IMR-90 (cell line): Measurements from ENCODE around the gene KCNJ4. TPM values are rescaled to one million over a fixed set of nuclear protein-coding genes. Genes with fewer than 3 reads are reported as not detected.

ENCODE experiments used
- ATAC-seq: fragments of 200-7000 bp; cut with Tn5 transposase; 2 replicates; pipeline ENCODE4 v1.9.1; 2020; ENCODE audit warnings: low read depth, mild to moderate bottlenecking, moderate library complexity
- BruUV-seq: library from RNA; stranded (reverse); fragments of 400-500 nt; replicated peaks from 2 replicates; lab custom pipeline; 2021; lab: Mats Ljungman, UMichigan
- CTCF ChIA-PET: fragments of 300-600 bp; formaldehyde crosslinking; extraction: SDS; loops from one replicate; lab custom pipeline; 2021; ENCODE audit warnings: antibody characterized with exemption; lab: Yijun Ruan, JAX
- POLR2A ChIA-PET: fragments of 300-600 bp; sonication (Branson Sonifier 250); formaldehyde crosslinking; loops from one replicate; lab custom pipeline; 2022; ENCODE audit warnings: antibody characterized with exemption; ENCODE audit not compliant: unreplicated experiment; lab: Charles Lee
- DNase-seq: peaks from one replicate; pipeline ENCODE4 v3.0.0; 2013
- H2AFZ ChIP-seq: replicated peaks from 2 replicates; pipeline ENCODE3; 2013; ENCODE audit warnings: low read length, mild to moderate bottlenecking; ENCODE audit not compliant: poor library complexity
- H2AK5ac ChIP-seq: 2 replicates; pipeline ENCODE4 v1.6.1; 2013; ENCODE audit warnings: low read depth, low read length, inconsistent platforms
- H2AK9ac ChIP-seq: replicated peaks from 2 replicates; pipeline ENCODE3; 2013; ENCODE audit warnings: mild to moderate bottlenecking, low read depth, low read length, moderate library complexity; ENCODE audit not compliant: poor library complexity
- H2BK120ac ChIP-seq: 2 replicates; pipeline ENCODE4 v1.6.1; 2013; ENCODE audit warnings: low read depth, low read length, inconsistent platforms
- H2BK15ac ChIP-seq: 3 replicates; pipeline ENCODE4 v1.6.1; 2013; ENCODE audit warnings: low read depth, low read length, inconsistent platforms
- H2BK20ac ChIP-seq: 2 replicates; pipeline ENCODE4 v1.6.1; 2013; ENCODE audit warnings: low read depth, mild to moderate bottlenecking, inconsistent platforms, low read length, moderate library complexity
- H2BK5ac ChIP-seq: 2 replicates; pipeline ENCODE4 v1.6.1; 2013; ENCODE audit warnings: mild to moderate bottlenecking, low read depth, low read length, inconsistent platforms; ENCODE audit not compliant: poor library complexity, severe bottlenecking
- H3K14ac ChIP-seq: replicated peaks from 2 replicates; pipeline ENCODE4 v1.6.1; 2013; ENCODE audit warnings: low read depth, low read length, inconsistent platforms
- H3K18ac ChIP-seq: 2 replicates; pipeline ENCODE4 v1.6.1; 2013; ENCODE audit warnings: low read depth, low read length, control low read depth
- H3K23ac ChIP-seq: 2 replicates; pipeline ENCODE4 v1.6.1; 2013; ENCODE audit warnings: low read depth, low read length, inconsistent platforms
- H3K27ac ChIP-seq: 2 replicates; pipeline ENCODE4 v1.5.1; 2013; ENCODE audit warnings: mild to moderate bottlenecking, control low read depth, low read length; ENCODE audit not compliant: insufficient read depth
- H3K27me3 ChIP-seq: 2 replicates; pipeline ENCODE4 v1.6.1; 2013; ENCODE audit warnings: low read length; ENCODE audit not compliant: control insufficient read depth, insufficient read depth
- H3K36me3 ChIP-seq: 2 replicates; pipeline ENCODE4 v1.6.1; 2013; ENCODE audit warnings: low read length, mixed read lengths; ENCODE audit not compliant: control insufficient read depth, insufficient read depth
- H3K4ac ChIP-seq: 2 replicates; pipeline ENCODE4 v1.6.1; 2013; ENCODE audit warnings: low read depth, low read length, inconsistent platforms
- H3K4me1 ChIP-seq: 2 replicates; pipeline ENCODE4 v1.6.1; 2013; ENCODE audit warnings: low read length, mixed read lengths; ENCODE audit not compliant: control insufficient read depth, insufficient read depth
- H3K4me2 ChIP-seq: 2 replicates; pipeline ENCODE4 v1.6.1; 2013; ENCODE audit warnings: low read depth, mild to moderate bottlenecking, control low read depth, low read length, moderate library complexity
- H3K4me3 ChIP-seq: 2 replicates; pipeline ENCODE4 v1.5.1; 2013; ENCODE audit warnings: low read depth, mild to moderate bottlenecking, control low read depth, low read length, moderate library complexity; ENCODE audit not compliant: insufficient read depth
- H3K56ac ChIP-seq: 2 replicates; pipeline ENCODE4 v1.6.1; 2013; ENCODE audit warnings: low read length, inconsistent platforms; ENCODE audit not compliant: insufficient read depth; ENCODE audit errors: extremely low read depth
- H3K79me1 ChIP-seq, 2 experiments: 2 replicates each; pipeline ENCODE4 v1.6.1; 2013; ENCODE audit warnings: low read length in 2 of 2, inconsistent platforms in 1 of 2, low read depth in 1 of 2
- H3K9ac ChIP-seq: 2 replicates; pipeline ENCODE4 v1.6.1; 2013; ENCODE audit warnings: low read depth, low read length, control low read depth
- H3K9me1 ChIP-seq: 2 replicates; pipeline ENCODE4 v1.6.1; 2013; ENCODE audit warnings: low read length, inconsistent platforms; ENCODE audit not compliant: insufficient read depth
- H3K9me3 ChIP-seq: 2 replicates; pipeline ENCODE4 v1.6.1; 2013; ENCODE audit warnings: low read length; ENCODE audit not compliant: control insufficient read depth, insufficient read depth
- H4K20me1 ChIP-seq: 2 replicates; pipeline ENCODE4 v1.6.1; 2013; ENCODE audit warnings: low read length, inconsistent platforms; ENCODE audit not compliant: insufficient read depth
- H4K5ac ChIP-seq: 2 replicates; pipeline ENCODE4 v1.6.1; 2013; ENCODE audit warnings: mild to moderate bottlenecking, low read depth, low read length, control low read depth
- H4K8ac ChIP-seq, 2 experiments: 2 replicates each; pipeline ENCODE4 v1.6.1; 2013; ENCODE audit warnings: low read depth in 2 of 2, low read length in 2 of 2, control low read depth in 1 of 2, inconsistent platforms in 1 of 2
- H4K91ac ChIP-seq: 2 replicates; pipeline ENCODE4 v1.6.1; 2013; ENCODE audit warnings: low read depth, low read length, inconsistent platforms; ENCODE audit not compliant: insufficient read depth
- BHLHE40 ChIP-seq: fragments of 150-350 bp; IDR thresholded peaks from 2 replicates; pipeline ENCODE4 v1.6.1; 2016; ENCODE audit warnings: mild to moderate bottlenecking, low read depth, low read length
- CEBPB ChIP-seq: IDR thresholded peaks from 2 replicates; pipeline ENCODE4 v1.6.1; 2012; ENCODE audit warnings: low read depth, low read length, improper control_type of control experiment
- CHD1 ChIP-seq: IDR thresholded peaks from 2 replicates; pipeline ENCODE4 v1.6.1; 2012; ENCODE audit warnings: low read depth, low read length, improper control_type of control experiment
- FOS ChIP-seq: fragments of 150-350 bp; IDR thresholded peaks from 2 replicates; pipeline ENCODE4 v1.6.1; 2016; ENCODE audit warnings: low read depth, low read length
- MAFK ChIP-seq: IDR thresholded peaks from 2 replicates; pipeline ENCODE4 v1.6.1; 2012; ENCODE audit warnings: low read depth, low read length, improper control_type of control experiment
- MAZ ChIP-seq: IDR thresholded peaks from 2 replicates; pipeline ENCODE4 v1.6.1; 2012; ENCODE audit warnings: low read depth, mild to moderate bottlenecking, low read length, improper control_type of control experiment, moderate library complexity, borderline replicate concordance
- MXI1 ChIP-seq: IDR thresholded peaks from 2 replicates; pipeline ENCODE4 v1.6.1; 2012; ENCODE audit warnings: low read depth, mild to moderate bottlenecking, low read length, moderate library complexity, borderline replicate concordance
- NFE2L2 ChIP-seq: fragments of 150-350 bp; IDR thresholded peaks from 2 replicates; pipeline ENCODE4 v1.6.1; 2016; ENCODE audit warnings: low read depth, mild to moderate bottlenecking, low read length
- POLR2A ChIP-seq: IDR thresholded peaks from 2 replicates; pipeline ENCODE4 v1.6.1; 2012; ENCODE audit warnings: mild to moderate bottlenecking, low read depth, low read length
- RAD21 ChIP-seq: IDR thresholded peaks from 2 replicates; pipeline ENCODE4 v1.6.1; 2012; ENCODE audit warnings: low read length, improper control_type of control experiment
- RCOR1 ChIP-seq: IDR thresholded peaks from 2 replicates; pipeline ENCODE4 v1.6.1; 2012; ENCODE audit warnings: mild to moderate bottlenecking, low read length, improper control_type of control experiment; ENCODE audit not compliant: insufficient replicate concordance
- RFX5 ChIP-seq: IDR thresholded peaks from 2 replicates; pipeline ENCODE4 v1.8.0; 2012; ENCODE audit warnings: low read depth, mild to moderate bottlenecking, low read length, moderate library complexity
- SMC3 ChIP-seq: fragments of 150-350 bp; IDR thresholded peaks from 2 replicates; pipeline ENCODE4 v1.6.1; 2016; ENCODE audit warnings: low read depth, mild to moderate bottlenecking, antibody characterized with exemption, low read length, moderate library complexity
- USF2 ChIP-seq: fragments of 150-350 bp; IDR thresholded peaks from 2 replicates; pipeline ENCODE4 v1.6.1; 2017; ENCODE audit warnings: mild to moderate bottlenecking, antibody characterized with exemption, low read length, low read depth
- WGBS, 2 experiments: methylation state at CpG; one replicate each; pipeline versions ENCODE4 v1.1.5 to v1.1.7; 2013; ENCODE audit warnings: missing lambda C conversion rate in 2 of 2; ENCODE audit not compliant: insufficient read length in 1 of 2; ENCODE audit errors: extremely low coverage in 2 of 2; 5-methylcytosine and 5-hydroxymethylcytosine counted together
- dilution Hi-C: fragments of 300-500 bp; cut with HindIII; formaldehyde crosslinking; loops from one replicate; pipeline ENCODE4 v1.14.3; 2018; ENCODE audit warnings: low sequenced_read_pairs; ENCODE audit not compliant: unreplicated experiment
- in situ Hi-C: fragments of 300-500 bp; cut with MboI; formaldehyde crosslinking; loops from 3 replicates; pipeline ENCODE4 v1.14.3; 2019; ENCODE audit warnings: low sequenced_read_pairs, inconsistent platforms, mixed read lengths
- intact Hi-C: fragments of 100-400 bp; cut with micrococcal nuclease; formaldehyde crosslinking; loops from 2 replicates; pipeline ENCODE4 v1.10.0; 2022
- polyA plus RNA-seq, 3 experiments: library from polyadenylated mRNA; depleted of rRNA; stranded (reverse); fragments of >200 nt; gene quantifications; 2 replicates each; pipeline ENCODE4 v1.2.3, GENCODE V29; 2012; ENCODE audit warnings: low replicate concordance in 1 of 3
- total RNA-seq: library from RNA; depleted of rRNA; stranded (reverse); fragments of >200 nt; gene quantifications from 2 replicates; pipeline ENCODE4 v1.2.3, GENCODE V29; 2012
- TF ChIP-seq, protein P1 (sequence below): fragments of 150-350 bp; IDR thresholded peaks from 2 replicates; pipeline ENCODE4 v1.6.1; 2016; ENCODE audit warnings: low read depth, mild to moderate bottlenecking, low read length, moderate library complexity, borderline replicate concordance
- TF ChIP-seq, protein P2 (sequence below): conservative IDR thresholded peaks from 2 replicates; pipeline ENCODE4 v1.5.1; 2012; ENCODE audit warnings: mild to moderate bottlenecking, low read depth, low read length, improper control_type of control experiment

The KCNJ4 gene
- total and polyA plus RNA-seq, 2 of the 4 experiments (the other 2 are of a cell fraction), result not detected

DNA sequence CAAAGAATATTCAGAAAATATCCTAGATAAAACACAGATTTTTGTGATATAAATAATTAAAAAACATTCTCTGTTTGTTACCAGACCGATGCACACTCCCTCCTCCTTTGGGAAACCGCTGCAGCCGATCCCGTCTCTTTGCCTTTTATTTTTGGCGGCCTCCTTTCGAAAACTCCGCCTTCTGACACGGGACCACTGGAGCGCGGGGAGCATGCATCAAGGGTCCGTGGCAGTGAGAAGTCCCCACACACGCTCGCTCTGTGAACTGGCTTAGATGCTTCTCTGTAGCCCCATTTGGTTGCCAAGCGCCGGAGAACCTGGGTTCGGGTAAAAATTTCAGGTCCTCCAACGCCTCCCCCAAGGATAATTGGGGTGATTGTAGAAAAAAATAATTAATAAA lies 34.1 kb upstream of the KCNJ4 start:
- Histone ChIP-seq H3K36me3 (peaks cover 65% of the 10 kb centered on the region), H3K14ac (no peak overlapping the region), H3K9ac (no peak overlapping the region), H2AK9ac (no peak overlapping the region), H4K91ac (no peak overlapping the region), H4K20me1 (peaks cover 90% of the 10 kb centered on the region), H2BK20ac (no peak overlapping the region), H3K23ac (no peak overlapping the region), H2BK15ac (no peak overlapping the region), H3K4me3 (no peak overlapping the region), H3K27ac (no peak overlapping the region), H4K5ac (no peak overlapping the region), H3K4me1 (peaks cover 24% of the 10 kb centered on the region), H3K4me2 (no peak overlapping the region), H2AK5ac (no peak overlapping the region), H3K56ac (no peak overlapping the region), H3K18ac (no peak overlapping the region), H2AFZ (no peak overlapping the region), H2BK120ac (no peak overlapping the region), H3K9me1 (peaks cover 21% of the 10 kb centered on the region), H3K9me3 (no peaks in the 10 kb centered on the region), H3K27me3 (no peaks in the 10 kb centered on the region), H3K79me1 (peaks cover 46 to 78% of the 10 kb centered on the region in 2 experiments), H4K8ac (no peak overlapping the region), H3K4ac (no peak overlapping the region), H2BK5ac (no peak overlapping the region)
- ChIA-PET CTCF (no interaction called here), POLR2A (no interaction called here)
- ATAC-seq (no peak), DNase-seq (no peak)
- dilution Hi-C loops (no loop called here), in situ Hi-C loops (no loop called here), intact Hi-C loops (no loop called here)
- no peak for TF ChIP-seq RCOR1
- no peak for TF ChIP-seq FOS
- TF ChIP-seq SMC3, result no peak
- no peak for TF ChIP-seq MXI1
- TF ChIP-seq POLR2A, result no peak
- TF ChIP-seq MAZ, result no peak
- TF ChIP-seq RAD21, result no peak
- no peak for TF ChIP-seq RFX5
- TF ChIP-seq MAFK, result no peak
- no peak for TF ChIP-seq NFE2L2
- no peak for TF ChIP-seq CEBPB
- TF ChIP-seq BHLHE40, result no peak
- no peak for TF ChIP-seq USF2
- TF ChIP-seq CHD1, result no peak
- TF ChIP-seq, protein P1, sequence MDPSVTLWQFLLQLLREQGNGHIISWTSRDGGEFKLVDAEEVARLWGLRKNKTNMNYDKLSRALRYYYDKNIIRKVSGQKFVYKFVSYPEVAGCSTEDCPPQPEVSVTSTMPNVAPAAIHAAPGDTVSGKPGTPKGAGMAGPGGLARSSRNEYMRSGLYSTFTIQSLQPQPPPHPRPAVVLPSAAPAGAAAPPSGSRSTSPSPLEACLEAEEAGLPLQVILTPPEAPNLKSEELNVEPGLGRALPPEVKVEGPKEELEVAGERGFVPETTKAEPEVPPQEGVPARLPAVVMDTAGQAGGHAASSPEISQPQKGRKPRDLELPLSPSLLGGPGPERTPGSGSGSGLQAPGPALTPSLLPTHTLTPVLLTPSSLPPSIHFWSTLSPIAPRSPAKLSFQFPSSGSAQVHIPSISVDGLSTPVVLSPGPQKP, result no peak
- TF ChIP-seq, protein P2, sequence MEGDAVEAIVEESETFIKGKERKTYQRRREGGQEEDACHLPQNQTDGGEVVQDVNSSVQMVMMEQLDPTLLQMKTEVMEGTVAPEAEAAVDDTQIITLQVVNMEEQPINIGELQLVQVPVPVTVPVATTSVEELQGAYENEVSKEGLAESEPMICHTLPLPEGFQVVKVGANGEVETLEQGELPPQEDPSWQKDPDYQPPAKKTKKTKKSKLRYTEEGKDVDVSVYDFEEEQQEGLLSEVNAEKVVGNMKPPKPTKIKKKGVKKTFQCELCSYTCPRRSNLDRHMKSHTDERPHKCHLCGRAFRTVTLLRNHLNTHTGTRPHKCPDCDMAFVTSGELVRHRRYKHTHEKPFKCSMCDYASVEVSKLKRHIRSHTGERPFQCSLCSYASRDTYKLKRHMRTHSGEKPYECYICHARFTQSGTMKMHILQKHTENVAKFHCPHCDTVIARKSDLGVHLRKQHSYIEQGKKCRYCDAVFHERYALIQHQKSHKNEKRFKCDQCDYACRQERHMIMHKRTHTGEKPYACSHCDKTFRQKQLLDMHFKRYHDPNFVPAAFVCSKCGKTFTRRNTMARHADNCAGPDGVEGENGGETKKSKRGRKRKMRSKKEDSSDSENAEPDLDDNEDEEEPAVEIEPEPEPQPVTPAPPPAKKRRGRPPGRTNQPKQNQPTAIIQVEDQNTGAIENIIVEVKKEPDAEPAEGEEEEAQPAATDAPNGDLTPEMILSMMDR, result no peak
- BruUV-seq, result no TSS peak
- 93% methylated on average over 7 of the region's 17 CpGs; no CpG with 5 or more reads in 1 of the 2 experiments for WGBS, 2 experiments
